DND-41 (cell line): ENCODE results near the gene CLBA1.

ENCODE experiments used
- EZH2 ChIP-seq: IDR thresholded peaks from 3 replicates; pipeline ENCODE4 v1.6.1; 2012; ENCODE audit warnings: borderline replicate concordance, low read depth, mild to moderate bottlenecking, moderate library complexity, low read length, inconsistent platforms; ENCODE audit not compliant: severe bottlenecking
- TF ChIP-seq, protein P1 (sequence below): IDR thresholded peaks from 2 replicates; pipeline ENCODE4 v1.5.1; 2012; ENCODE audit warnings: borderline replicate concordance, low read length, moderate library complexity, mild to moderate bottlenecking; ENCODE audit not compliant: poor library complexity, severe bottlenecking; ENCODE audit errors: extremely low read depth

DNA sequence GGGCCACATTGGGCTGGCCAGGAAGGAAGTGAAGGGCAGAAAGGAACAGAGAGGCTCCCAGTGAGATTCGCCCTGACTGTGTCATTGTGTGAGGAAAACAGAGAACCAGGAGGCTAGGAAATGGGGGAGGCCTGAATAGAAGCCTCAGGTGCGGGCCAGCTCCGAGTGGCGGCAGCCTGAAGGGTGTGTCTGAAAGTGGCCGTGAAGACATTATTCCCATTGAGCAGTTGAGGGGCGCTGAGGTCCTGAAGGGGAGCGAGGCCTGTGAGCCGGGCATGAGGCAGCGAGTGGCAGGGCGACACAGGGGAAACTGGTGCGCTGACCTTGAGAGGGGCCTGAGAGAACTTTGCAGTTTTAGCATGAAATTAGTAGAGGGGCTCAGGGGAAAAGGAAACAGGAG is 6.9 kb downstream of the CLBA1 start:
- no peak for TF ChIP-seq EZH2
- TF ChIP-seq, protein P1, sequence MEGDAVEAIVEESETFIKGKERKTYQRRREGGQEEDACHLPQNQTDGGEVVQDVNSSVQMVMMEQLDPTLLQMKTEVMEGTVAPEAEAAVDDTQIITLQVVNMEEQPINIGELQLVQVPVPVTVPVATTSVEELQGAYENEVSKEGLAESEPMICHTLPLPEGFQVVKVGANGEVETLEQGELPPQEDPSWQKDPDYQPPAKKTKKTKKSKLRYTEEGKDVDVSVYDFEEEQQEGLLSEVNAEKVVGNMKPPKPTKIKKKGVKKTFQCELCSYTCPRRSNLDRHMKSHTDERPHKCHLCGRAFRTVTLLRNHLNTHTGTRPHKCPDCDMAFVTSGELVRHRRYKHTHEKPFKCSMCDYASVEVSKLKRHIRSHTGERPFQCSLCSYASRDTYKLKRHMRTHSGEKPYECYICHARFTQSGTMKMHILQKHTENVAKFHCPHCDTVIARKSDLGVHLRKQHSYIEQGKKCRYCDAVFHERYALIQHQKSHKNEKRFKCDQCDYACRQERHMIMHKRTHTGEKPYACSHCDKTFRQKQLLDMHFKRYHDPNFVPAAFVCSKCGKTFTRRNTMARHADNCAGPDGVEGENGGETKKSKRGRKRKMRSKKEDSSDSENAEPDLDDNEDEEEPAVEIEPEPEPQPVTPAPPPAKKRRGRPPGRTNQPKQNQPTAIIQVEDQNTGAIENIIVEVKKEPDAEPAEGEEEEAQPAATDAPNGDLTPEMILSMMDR, result no peak
